Stimulated activated CD8-positive, alpha-beta memory T cell treated with anti-CD3 and anti-CD28 coated beads, Interleukin-15, amount 100 ng/mL, for 1 hour (primary cell): ENCODE data around the gene TLN1.

Source experiments
- DNase-seq: peaks from one replicate; pipeline ENCODE4 v3.0.0-alpha.2; 2020; ENCODE audit warnings: low read depth

TLN1 gene

GRCh38 chr9:35729700-35730485 is 2.1 kb downstream of the TLN1 start:
- DNase-seq, result no peak

GRCh38 chr9:35729101-35729500 is 2.9 kb downstream of the TLN1 start:
- DNase-seq, result no peak

GRCh38 chr9:35728041-35728971 is 3.7 kb downstream of the TLN1 start:
- no peak for DNase-seq

GRCh38 chr9:35727676-35728040 is 4.3 kb downstream of the TLN1 start:
- DNase-seq, result no peak

- no peak for DNase-seq
Measured at GRCh38 chr9:35726931-35727330, 5.1 kb downstream of the TLN1 start.

- DNase-seq, result no peak
Measured at GRCh38 chr9:35725362-35725761, 6.6 kb downstream of the TLN1 start.

- DNase-seq, result no peak
Measured at GRCh38 chr9:35723908-35724307, 8.1 kb downstream of the TLN1 start.

- DNase-seq, result no peak
Measured at GRCh38 chr9:35723426-35723825, 8.6 kb downstream of the TLN1 start.

GRCh38 chr9:35719546-35719945 is 12.4 kb downstream of the TLN1 start:
- DNase-seq, result no peak

- DNase-seq, result no peak
Measured at GRCh38 chr9:35718721-35719511, 13.1 kb downstream of the TLN1 start.

- DNase-seq, result no peak
Measured at GRCh38 chr9:35717132-35717870, 14.7 kb downstream of the TLN1 start.

- no peak for DNase-seq
Measured at GRCh38 chr9:35716230-35716629, 15.8 kb downstream of the TLN1 start.

GRCh38 chr9:35714579-35715252 is 17.3 kb downstream of the TLN1 start:
- DNase-seq, result no peak

GRCh38 chr9:35714123-35714522 is 17.9 kb downstream of the TLN1 start:
- DNase-seq, result no peak

GRCh38 chr9:35713578-35713977 is 18.4 kb downstream of the TLN1 start:
- no peak for DNase-seq

GRCh38 chr9:35712762-35713400 is 19.1 kb downstream of the TLN1 start:
- no peak for DNase-seq

GRCh38 chr9:35711501-35712428 is 20.2 kb downstream of the TLN1 start:
- no peak for DNase-seq

GRCh38 chr9:35710818-35711500 is 21.0 kb downstream of the TLN1 start:
- DNase-seq, result no peak

GRCh38 chr9:35708146-35708545 is 23.8 kb downstream of the TLN1 start:
- no peak for DNase-seq
